Body of pancreas (tissue), 4 donors: Measurements from ENCODE around the gene CDH15.

Experiments used
- CTCF ChIP-seq, 7 experiments: fragments of 450-650 bp in 4 of 7; fragments of 200-600 bp in 3 of 7; sonication (generic) in 3 of 7; IDR thresholded peaks; one replicate each; pipeline ENCODE4 v1.5.1; 2016 to 2019; ENCODE audit warnings: antibody characterized with exemption in 7 of 7
- POLR2A ChIP-seq, 3 donors: fragments of 450-650 bp; IDR thresholded peaks; one replicate each; pipeline ENCODE4 v1.6.1; 2016; ENCODE audit warnings: antibody characterized with exemption in 3 of 3, mild to moderate bottlenecking in 2 of 3

- TF ChIP-seq POLR2A (IDR thresholded peaks at IDR 0.05) (no peak), CTCF (IDR thresholded peaks at IDR 0.05) (no peak)
Measured at GRCh38 chr16:89237733-89238132, 66.2 kb downstream of the CDH15 start.
